Uterus (tissue), 2 donors: ENCODE measurements around the gene MET.

ENCODE experiments used
- POLR2A ChIP-seq, 2 donors: fragments of 450-650 bp; IDR thresholded peaks; one replicate each; pipeline ENCODE4 v1.6.1; 2016; ENCODE audit warnings: antibody characterized with exemption in 2 of 2, mild to moderate bottlenecking in 1 of 2, moderate library complexity in 1 of 2
- TF ChIP-seq, protein P1 (sequence below), 4 experiments: fragments of 200-600 bp in 2 of 4; fragments of 450-650 bp in 2 of 4; sonication (generic) in 2 of 4; IDR thresholded peaks; one replicate each; pipeline ENCODE4 v1.5.1; 2016 to 2019; ENCODE audit warnings: antibody characterized with exemption in 4 of 4, mild to moderate bottlenecking in 2 of 4, moderate library complexity in 1 of 4

DNA sequence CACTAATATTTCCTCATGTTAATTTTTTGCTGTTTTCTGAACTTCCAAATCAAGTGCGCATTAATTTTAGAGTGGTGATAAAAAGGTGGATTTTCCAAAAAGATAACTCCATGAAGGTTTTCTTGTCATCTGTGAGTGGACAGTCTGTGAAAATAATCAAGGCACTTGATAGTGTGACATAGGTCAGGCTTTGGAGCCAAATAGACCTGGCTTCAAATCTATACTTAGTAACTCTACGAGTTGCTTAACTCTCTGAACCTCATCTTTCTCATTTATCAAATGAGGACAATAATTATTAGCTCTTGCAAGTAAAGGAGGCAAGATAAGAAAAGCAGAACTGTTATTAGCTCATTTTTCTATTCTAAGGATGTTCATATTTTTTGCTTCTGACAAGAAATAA is 24.7 kb upstream of the MET start:
- TF ChIP-seq, protein P1, sequence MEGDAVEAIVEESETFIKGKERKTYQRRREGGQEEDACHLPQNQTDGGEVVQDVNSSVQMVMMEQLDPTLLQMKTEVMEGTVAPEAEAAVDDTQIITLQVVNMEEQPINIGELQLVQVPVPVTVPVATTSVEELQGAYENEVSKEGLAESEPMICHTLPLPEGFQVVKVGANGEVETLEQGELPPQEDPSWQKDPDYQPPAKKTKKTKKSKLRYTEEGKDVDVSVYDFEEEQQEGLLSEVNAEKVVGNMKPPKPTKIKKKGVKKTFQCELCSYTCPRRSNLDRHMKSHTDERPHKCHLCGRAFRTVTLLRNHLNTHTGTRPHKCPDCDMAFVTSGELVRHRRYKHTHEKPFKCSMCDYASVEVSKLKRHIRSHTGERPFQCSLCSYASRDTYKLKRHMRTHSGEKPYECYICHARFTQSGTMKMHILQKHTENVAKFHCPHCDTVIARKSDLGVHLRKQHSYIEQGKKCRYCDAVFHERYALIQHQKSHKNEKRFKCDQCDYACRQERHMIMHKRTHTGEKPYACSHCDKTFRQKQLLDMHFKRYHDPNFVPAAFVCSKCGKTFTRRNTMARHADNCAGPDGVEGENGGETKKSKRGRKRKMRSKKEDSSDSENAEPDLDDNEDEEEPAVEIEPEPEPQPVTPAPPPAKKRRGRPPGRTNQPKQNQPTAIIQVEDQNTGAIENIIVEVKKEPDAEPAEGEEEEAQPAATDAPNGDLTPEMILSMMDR (IDR thresholded peaks at IDR 0.05), result no peak
- no peak for TF ChIP-seq POLR2A (IDR thresholded peaks at IDR 0.05)
